HEK293 (cell line): Measurements from ENCODE around the gene MRPL54.

Experiments used
- CTCF ChIA-PET: fragments of 350-600 bp; formaldehyde crosslinking; extraction: SDS; loops from one replicate; lab custom pipeline; 2021; ENCODE audit warnings: antibody characterized with exemption; lab: Yijun Ruan, JAX
- POLR2A ChIA-PET: fragments of 300-600 bp; formaldehyde crosslinking; extraction: SDS; loops from one replicate; lab custom pipeline; 2020; ENCODE audit warnings: antibody characterized with exemption, inconsistent platforms; lab: Yijun Ruan, JAX
- H3K27ac ChIP-seq: fragments of 200-500 bp; sonication (Bioruptor generic); 2 replicates; pipeline ENCODE4 v1.5.1; 2014; ENCODE audit warnings: low read depth, low read length, control low read depth, inconsistent platforms; ENCODE audit errors: extremely low read depth
- H3K36me3 ChIP-seq, 2 experiments: fragments of 200-500 bp in 1 of 2; sonication (Bioruptor generic) in 1 of 2; 1 replicate in 1 of 2; 2 replicates in 1 of 2; pipeline ENCODE4 v1.5.1; 2014 to 2017; ENCODE audit warnings: inconsistent platforms in 2 of 2, low read length in 2 of 2; ENCODE audit not compliant: control insufficient read depth in 2 of 2, insufficient read depth in 1 of 2
- H3K4me1 ChIP-seq: fragments of 200-500 bp; sonication (Bioruptor generic); 2 replicates; pipeline ENCODE4 v1.5.1; 2014; ENCODE audit warnings: mild to moderate bottlenecking, low read length, inconsistent platforms; ENCODE audit not compliant: control insufficient read depth, insufficient read depth
- H3K4me3 ChIP-seq: 2 replicates; pipeline ENCODE4 v1.5.1; 2011; ENCODE audit warnings: low read depth, mild to moderate bottlenecking, control low read depth, low read length, moderate library complexity
- H3K9me3 ChIP-seq: fragments of 200-500 bp; sonication (Bioruptor generic); 2 replicates; pipeline ENCODE4 v1.5.1; 2014; ENCODE audit warnings: low read depth, low read length, inconsistent platforms; ENCODE audit not compliant: control insufficient read depth, insufficient read depth
- ATF2 ChIP-seq: fragments of 450-650 bp; formaldehyde crosslinking; IDR thresholded peaks from 2 replicates; pipeline ENCODE4 v1.5.1; 2016; ENCODE audit warnings: missing biosample characterization, missing genetic modification characterization, low read depth
- GLI4 ChIP-seq: fragments of 450-650 bp; formaldehyde crosslinking; IDR thresholded peaks from 2 replicates; pipeline ENCODE4 v1.5.1; 2016; ENCODE audit warnings: missing biosample characterization, missing genetic modification characterization
- MYNN ChIP-seq: fragments of 450-650 bp; formaldehyde crosslinking; IDR thresholded peaks from 2 replicates; pipeline ENCODE4 v1.5.1; 2016; ENCODE audit warnings: missing biosample characterization, missing genetic modification characterization, borderline replicate concordance
- PRDM2 ChIP-seq: fragments of 450-650 bp; formaldehyde crosslinking; IDR thresholded peaks from 2 replicates; pipeline ENCODE4 v1.5.1; 2016; ENCODE audit warnings: missing biosample characterization, missing genetic modification characterization, borderline replicate concordance
- ZBTB20 ChIP-seq: fragments of 450-650 bp; formaldehyde crosslinking; IDR thresholded peaks from 2 replicates; pipeline ENCODE4 v1.5.1; 2016; ENCODE audit warnings: missing biosample characterization, missing genetic modification characterization
- ZBTB7A ChIP-seq: fragments of 450-650 bp; formaldehyde crosslinking; IDR thresholded peaks from 2 replicates; pipeline ENCODE4 v1.5.1; 2016; ENCODE audit warnings: low read depth, missing biosample characterization, missing genetic modification characterization
- ZNF121 ChIP-seq: fragments of 450-650 bp; formaldehyde crosslinking; IDR thresholded peaks from 2 replicates; pipeline ENCODE4 v1.5.1; 2016; ENCODE audit warnings: missing biosample characterization, missing genetic modification characterization
- ZNF132 ChIP-seq: fragments of 450-650 bp; formaldehyde crosslinking; IDR thresholded peaks from 2 replicates; pipeline ENCODE4 v1.5.1; 2017; ENCODE audit warnings: missing biosample characterization, missing genetic modification characterization, borderline replicate concordance
- ZNF214 ChIP-seq: fragments of 450-650 bp; formaldehyde crosslinking; IDR thresholded peaks from 2 replicates; pipeline ENCODE4 v1.5.1; 2017; ENCODE audit warnings: missing biosample characterization, mild to moderate bottlenecking, missing genetic modification characterization, borderline replicate concordance
- ZNF280C ChIP-seq: fragments of 450-650 bp; formaldehyde crosslinking; IDR thresholded peaks from 2 replicates; pipeline ENCODE4 v1.5.1; 2016; ENCODE audit warnings: missing biosample characterization, missing genetic modification characterization
- ZNF335 ChIP-seq: fragments of 450-650 bp; formaldehyde crosslinking; conservative IDR thresholded peaks from 2 replicates; pipeline ENCODE4 v1.5.1; 2016; ENCODE audit warnings: missing biosample characterization, missing genetic modification characterization
- ZNF350 ChIP-seq: fragments of 450-650 bp; formaldehyde crosslinking; IDR thresholded peaks from 2 replicates; pipeline ENCODE4 v1.5.0; 2017; ENCODE audit warnings: missing biosample characterization, mild to moderate bottlenecking, missing genetic modification characterization
- ZNF488 ChIP-seq: fragments of 450-650 bp; formaldehyde crosslinking; IDR thresholded peaks from 2 replicates; pipeline ENCODE4 v1.5.1; 2016; ENCODE audit warnings: missing biosample characterization, missing genetic modification characterization
- ZNF518A ChIP-seq: fragments of 450-650 bp; formaldehyde crosslinking; conservative IDR thresholded peaks from 2 replicates; pipeline ENCODE4 v1.5.1; 2016; ENCODE audit warnings: low read depth, missing biosample characterization, missing genetic modification characterization
- ZNF530 ChIP-seq: fragments of 450-650 bp; formaldehyde crosslinking; IDR thresholded peaks from 2 replicates; pipeline ENCODE4 v1.5.1; 2016; ENCODE audit warnings: low read depth, missing biosample characterization, missing genetic modification characterization
- ZNF544 ChIP-seq: fragments of 450-650 bp; formaldehyde crosslinking; IDR thresholded peaks from 2 replicates; pipeline ENCODE4 v1.5.0; 2017; ENCODE audit warnings: missing biosample characterization, missing genetic modification characterization
- ZNF560 ChIP-seq: fragments of 450-650 bp; formaldehyde crosslinking; IDR thresholded peaks from 2 replicates; pipeline ENCODE4 v1.5.1; 2017; ENCODE audit warnings: missing biosample characterization, missing genetic modification characterization, borderline replicate concordance
- ZNF600 ChIP-seq: fragments of 450-650 bp; formaldehyde crosslinking; IDR thresholded peaks from 2 replicates; pipeline ENCODE4 v1.5.1; 2016; ENCODE audit warnings: missing biosample characterization, missing genetic modification characterization
- ZNF670 ChIP-seq: fragments of 450-650 bp; formaldehyde crosslinking; IDR thresholded peaks from 2 replicates; pipeline ENCODE4 v1.5.1; 2016; ENCODE audit warnings: missing biosample characterization, missing genetic modification characterization, low read depth
- ZNF791 ChIP-seq: fragments of 450-650 bp; formaldehyde crosslinking; IDR thresholded peaks from 2 replicates; pipeline ENCODE4 v1.5.1; 2016; ENCODE audit warnings: missing biosample characterization, missing genetic modification characterization

Gene MRPL54

GRCh38 chr19:3803114-3803888, 40.8 kb downstream of the MRPL54 start:
- ChIA-PET CTCF (interaction anchor here (0.8 kb wide), 1 partner anchor 19 kb away, joined by 3 read pairs; no protein-coding TSS in a partner anchor), POLR2A (no interaction called here)
- Histone ChIP-seq H3K4me3 (no peak overlapping the region), H3K36me3 (no peaks in the 10 kb centered on the region), H3K27ac (no peak overlapping the region)
- TF ChIP-seq ZNF560 (tag by site-specific recombination) (no peak), ZNF544 (tag by site-specific recombination) (no peak), ZNF350 (tag by site-specific recombination) (no peak), ZNF335 (tag by site-specific recombination) (no peak), ATF2 (tag by site-specific recombination) (no peak), PRDM2 (tag by site-specific recombination) (no peak), MYNN (no peak), ZNF132 (no peak), ZNF530 (no peak), ZNF518A (tag by site-specific recombination) (no peak), ZNF214 (tag by site-specific recombination) (no peak), ZBTB20 (no peak), ZNF791 (no peak), ZNF600 (tag by site-specific recombination) (no peak), ZNF488 (tag by site-specific recombination) (no peak), GLI4 (no peak), ZBTB7A (tag by site-specific recombination) (no peak), ZNF121 (tag by site-specific recombination) (no peak), ZNF670 (tag by site-specific recombination) (no peak), ZNF280C (tag by site-specific recombination) (no peak)
- TF ChIP-seq, all 188 proteins: peak for 0
- Histone ChIP-seq H3K9me3 (no peaks in the 10 kb centered on the region), H3K4me1 (peaks cover 2% of the 10 kb centered on the region; the same call in 1 of the 2 replicates)
